ENCODE results near the gene OAF. TPM values are rescaled to one million over a fixed set of nuclear protein-coding genes. Genes with fewer than 3 reads are reported as not detected.
A peak's percentile ranks its signal among the peaks of the same experiment; 100 is the strongest.

OAF gene
- total RNA-seq, 1 donor from 2014 or later, result 9.0 TPM

DNA sequence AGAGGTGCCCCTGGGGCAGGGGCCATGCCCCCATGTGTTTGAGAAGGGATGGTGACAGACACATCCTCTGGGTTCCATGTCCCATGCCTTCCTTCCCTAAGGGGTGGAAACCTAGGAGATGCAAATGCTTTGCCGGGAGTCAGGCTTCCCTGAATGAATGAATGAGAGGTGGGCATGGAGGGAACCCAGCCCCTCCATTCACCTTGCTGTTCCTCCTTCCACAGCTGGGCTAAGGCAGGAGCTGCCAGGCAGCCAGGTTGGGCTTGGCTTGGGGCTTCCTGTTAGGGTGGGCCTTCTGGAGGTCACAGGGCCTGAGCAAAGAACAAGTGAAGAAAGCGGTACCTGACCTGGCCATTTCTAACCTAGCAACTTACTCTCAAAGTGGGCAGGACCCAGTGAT lies 30.0 kb downstream of the OAF start:
- no peak for TF ChIP-seq CTCF (IDR thresholded peaks at IDR 0.05; ENCODE audit: insufficient read depth, low read length, severe bottlenecking)
- Histone ChIP-seq H3K4me3 (ENCODE audit: low read depth, low read length) (no peak overlapping the region), H3K27me3 (ENCODE audit: control insufficient read depth, insufficient read depth, low read length) (peaks cover 12% of the 10 kb centered on the region), H3K36me3 (ENCODE audit: control insufficient read depth, insufficient read depth, low read length) (no peaks in the 10 kb centered on the region)
- FAIRE-seq (no peak), DNase-seq (ENCODE audit: low read depth) (no peak)

DNA sequence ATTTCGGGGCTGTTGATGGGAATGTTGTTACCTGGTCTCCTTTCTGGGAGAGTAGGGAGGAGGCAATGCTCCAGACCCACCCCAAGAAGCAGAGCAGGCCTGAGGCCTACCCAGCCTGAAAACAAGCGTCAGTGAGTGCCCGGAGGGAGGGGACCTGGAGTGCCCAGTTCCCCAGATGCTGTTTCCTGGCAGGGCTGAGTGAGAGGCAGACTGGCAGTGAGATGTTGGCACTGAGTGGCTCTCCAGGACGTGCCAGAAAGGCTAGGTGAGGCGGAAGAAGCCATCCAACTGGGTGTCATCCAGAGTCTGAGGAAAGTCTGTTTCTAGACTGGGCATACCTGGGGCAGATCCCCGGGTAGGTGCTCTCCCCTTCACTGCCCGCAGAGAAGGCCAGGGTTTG lies 30.4 kb downstream of the OAF start:
- no peak for FAIRE-seq
- no peak overlapping the region for H3K4me3 ChIP-seq (ENCODE audit: low read depth, low read length)
- no peak for TF ChIP-seq CTCF (IDR thresholded peaks at IDR 0.05; ENCODE audit: insufficient read depth, low read length, severe bottlenecking)

GRCh38 chr11:120243221-120243620 lies 32.4 kb downstream of the OAF start:
- peaks cover 14% of the 10 kb centered on the region for H3K27me3 ChIP-seq (ENCODE audit: control insufficient read depth, insufficient read depth, low read length)

More for the DNA sequence above, 30.4 kb downstream of the OAF start:
- Histone ChIP-seq H3K27me3 (ENCODE audit: control insufficient read depth, insufficient read depth, low read length) (peaks cover 12% of the 10 kb centered on the region), H3K36me3 (ENCODE audit: control insufficient read depth, insufficient read depth, low read length) (no peaks in the 10 kb centered on the region)
- no peak for DNase-seq (ENCODE audit: low read depth)

DNA sequence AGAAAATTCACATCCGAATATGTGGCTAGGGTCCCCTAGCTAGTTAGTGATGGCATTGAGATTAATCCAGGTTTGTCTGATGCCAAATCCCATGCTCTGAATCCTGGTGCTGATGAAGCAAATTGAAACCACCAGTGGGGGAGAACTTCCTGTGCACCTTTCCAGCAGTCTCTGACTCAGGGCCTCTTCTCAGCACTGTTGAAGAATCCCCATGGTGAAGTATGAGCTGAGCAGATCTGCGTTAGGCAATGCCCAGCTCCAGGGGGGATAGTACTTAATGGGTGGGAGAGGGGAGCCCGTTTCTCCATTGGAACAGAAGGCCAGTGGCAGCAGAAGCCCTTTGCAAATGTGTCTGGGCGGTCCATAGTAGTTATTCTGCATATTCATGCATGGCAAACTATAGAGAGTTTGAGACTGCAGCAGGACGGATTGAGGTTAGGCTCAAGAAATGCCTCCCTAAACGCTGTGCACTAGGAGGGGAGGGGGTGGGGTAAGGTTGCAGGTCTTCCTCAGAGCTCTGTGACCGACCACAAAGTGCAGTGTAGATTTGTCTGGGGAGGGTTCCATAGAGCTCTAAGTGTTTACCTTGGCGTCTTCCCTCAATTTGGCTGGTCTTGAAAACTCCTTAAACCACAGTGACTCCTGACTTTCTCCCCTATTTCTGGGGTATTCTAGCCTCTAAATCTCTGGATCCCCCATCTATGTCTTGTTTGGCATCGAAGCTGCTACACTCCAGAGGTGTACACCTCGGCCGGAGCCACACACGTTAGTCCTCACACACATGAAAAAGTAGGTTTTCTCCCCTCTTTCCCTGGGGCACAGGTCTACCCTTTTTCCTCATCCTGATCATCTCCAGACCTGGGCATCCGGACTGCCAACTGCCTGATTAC lies 33.9 kb downstream of the OAF start:
- peak; percentile 68 for DNase-seq (ENCODE audit: low read depth)
- TF ChIP-seq CTCF (IDR thresholded peaks at IDR 0.05; ENCODE audit: insufficient read depth, low read length, severe bottlenecking), result no peak
- Histone ChIP-seq H3K4me3 (ENCODE audit: low read depth, low read length) (no peak overlapping the region), H3K27me3 (ENCODE audit: control insufficient read depth, insufficient read depth, low read length) (peaks cover 12% of the 10 kb centered on the region), H3K36me3 (ENCODE audit: control insufficient read depth, insufficient read depth, low read length) (no peaks in the 10 kb centered on the region)
- no peak for FAIRE-seq

More at GRCh38 chr11:120243221-120243620, 32.4 kb downstream of the OAF start:
- FAIRE-seq (no peak), DNase-seq (ENCODE audit: low read depth) (no peak)
- Histone ChIP-seq H3K36me3 (ENCODE audit: control insufficient read depth, insufficient read depth, low read length) (no peaks in the 10 kb centered on the region), H3K4me3 (ENCODE audit: low read depth, low read length) (no peak overlapping the region)
- no peak for TF ChIP-seq CTCF (IDR thresholded peaks at IDR 0.05; ENCODE audit: insufficient read depth, low read length, severe bottlenecking)

DNA sequence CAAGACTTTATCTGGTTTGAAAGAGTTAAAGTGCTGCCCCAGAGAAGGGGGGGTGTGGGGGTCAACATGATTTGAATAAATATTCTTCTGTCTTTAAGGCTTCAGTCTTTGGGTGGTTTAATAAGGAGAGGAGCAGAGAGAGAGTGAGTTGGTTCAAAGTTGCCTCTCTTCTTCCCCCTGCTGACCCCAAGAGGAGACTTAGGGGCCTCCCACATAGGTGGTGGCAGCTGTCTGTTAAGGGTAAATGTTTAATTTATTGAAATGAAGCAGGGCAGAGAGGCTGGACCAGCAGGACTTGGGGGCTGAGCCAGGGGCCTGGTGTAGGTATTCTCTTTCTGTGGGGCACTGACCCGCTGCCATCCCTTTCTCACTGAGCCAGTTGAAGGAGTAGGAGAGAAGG lies 34.6 kb downstream of the OAF start:
- FAIRE-seq (no peak), DNase-seq (ENCODE audit: low read depth) (no peak)
- no peak for TF ChIP-seq CTCF (IDR thresholded peaks at IDR 0.05; ENCODE audit: insufficient read depth, low read length, severe bottlenecking)
- Histone ChIP-seq H3K36me3 (ENCODE audit: control insufficient read depth, insufficient read depth, low read length) (no peaks in the 10 kb centered on the region), H3K27me3 (ENCODE audit: control insufficient read depth, insufficient read depth, low read length) (peaks cover 12% of the 10 kb centered on the region), H3K4me3 (ENCODE audit: low read depth, low read length) (no peak overlapping the region)
